ENCODE results near the gene RAPGEF5.
A peak's percentile ranks its signal among the peaks of the same experiment; 100 is the strongest.

- TF ChIP-seq MAX (IDR thresholded peaks at IDR 0.05) (no peak), CTCF (IDR thresholded peaks at IDR 0.05; ENCODE audit: low read depth, low read length, missing input control) (no peak), TAF1 (conservative IDR thresholded peaks at IDR 0.05) (no peak), SP1 (IDR thresholded peaks at IDR 0.05) (peak; percentile 55), ZBTB33 (IDR thresholded peaks at IDR 0.05) (no peak), RAD21 (IDR thresholded peaks at IDR 0.05) (peak; percentile 36 to 52), JUND (IDR thresholded peaks at IDR 0.05) (peak; percentile 31 to 45), REST (IDR thresholded peaks at IDR 0.05) (no peak), RXRA (IDR thresholded peaks at IDR 0.05) (peak; percentile 36 to 62), FOXA1 (IDR thresholded peaks at IDR 0.05) (peak; percentile 82), ATF3 (IDR thresholded peaks at IDR 0.05) (no peak), YY1 (IDR thresholded peaks at IDR 0.05) (peak; percentile 31)
Measured at GRCh38 chr7:22378199-22378980, 21.4 kb upstream of the RAPGEF5 start.
